Pancreas (tissue), 10 donors: ENCODE data around the gene CELF2. TPM values are rescaled to one million over a fixed set of nuclear protein-coding genes. Genes with fewer than 3 reads are reported as not detected.

ENCODE experiments used
- ATAC-seq, 4 donors: fragments of 200-7000 bp; cut with Tn5 transposase; one replicate each; pipeline versions ENCODE4 v1.8.0 to v1.9.1; 2020; ENCODE audit warnings: mild to moderate bottlenecking in 4 of 4, moderate library complexity in 4 of 4
- DNase-seq, 6 donors: peaks; one replicate each; pipeline ENCODE4 v3.0.0-alpha.2; 2020
- FAIRE-seq: peaks from 2 replicates; lab custom pipeline; 2012; peaks lifted over from hg19 to GRCh38; lab: Jason Lieb, UNC
- H3K27ac ChIP-seq, 4 donors: fragments of 200-600 bp; sonication (generic); 1 replicate in 3 of 4; 2 replicates in 1 of 4; pipeline versions ENCODE4 v1.5.0 to v1.8.0; 2020
- H3K27me3 ChIP-seq, 4 donors: fragments of 200-600 bp; one replicate each; pipeline ENCODE4 v1.8.0; 2021
- H3K36me3 ChIP-seq, 3 donors: fragments of 200-600 bp; sonication (generic) in 1 of 3; one replicate each; pipeline versions ENCODE4 v1.5.0 to v1.8.0; 2020 to 2021
- H3K4me1 ChIP-seq, 3 donors: fragments of 200-600 bp; one replicate each; pipeline ENCODE4 v1.8.0; 2021
- H3K4me3 ChIP-seq, 4 donors: fragments of 200-600 bp; sonication (generic) in 2 of 4; one replicate each; pipeline versions ENCODE4 v1.5.0 to v1.8.0; 2020 to 2021
- H3K9me3 ChIP-seq, 4 donors: fragments of 200-600 bp; one replicate each; pipeline ENCODE4 v1.8.0; 2021
- CTCF ChIP-seq, 4 donors: fragments of 200-600 bp; sonication (generic) in 3 of 4; IDR thresholded peaks; one replicate each; pipeline versions ENCODE4 v1.5.0 to v1.8.0; 2021; ENCODE audit warnings: antibody characterized with exemption in 4 of 4
- WGBS, 2 donors: extraction: QIAGEN DNeasy Blood & Tissue Kit; methylation state at CpG; one replicate each; pipeline ENCODE4 v1.1.7; 2013; 5-methylcytosine and 5-hydroxymethylcytosine counted together
- intact Hi-C, 3 donors: fragments of 100-400 bp; cut with DNase I; formaldehyde crosslinking; loops; one replicate each; pipeline versions ENCODE4 v1.11.1 to v1.14.2; 2022
- polyA plus RNA-seq, 2 donors: library from polyadenylated mRNA; stranded (reverse); fragments of 200-250 nt; gene quantifications; one replicate each; pipeline ENCODE4 v1.2.3, GENCODE V29; 2013
- total RNA-seq, 6 donors: library from RNA; stranded (reverse); fragmentation: NEBNext Ultra II Directional in 4 of 6; extraction: Animal tissue kit (Norgen Biotek cat#: 25700) in 4 of 6; gene quantifications; one replicate each; pipeline versions ENCODE4 v1.2.1 to v1.2.4, GENCODE V29; 2021 to 2023
- donor health status: healthy with polysubstance abuse.
- donor health status: DM: no; HTN: no; CAD: no; lungs with moderate emphysema.
- donor health status: DM: no; HTN: no; CAD: no.
- donor health status: control.
- donor health status: control.
- donor health status: Bipolar disorder and iron deficiency.
- donor health status: DM: yes; HTN: yes; CAD: no.
- donor health status: DM: no; HTN: no; CAD: no.
- donor health status: DM: no; HTN: no; CAD: no.
- donor health status: DM: yes; HTN: yes; CAD: no.

The CELF2 gene
- total and polyA plus RNA-seq, 8 donors, result 1.2 to 11.7 (median 2.2) TPM

- DNase-seq, result no peak
Observed at GRCh38 chr10:11153245-11153644, 135.6 kb downstream of the CELF2 start.

GRCh38 chr10:11153766-11154165, 136.1 kb downstream of the CELF2 start:
- no peak for TF ChIP-seq CTCF (IDR thresholded peaks at IDR 0.05)
- DNase-seq (no peak), FAIRE-seq (no peak), ATAC-seq (no peak)
- H3K4me3 ChIP-seq, result no peak overlapping the region
- no peaks in the 10 kb centered on the region for H3K4me1 ChIP-seq
- no peaks in the 10 kb centered on the region for H3K27me3 ChIP-seq
- intact Hi-C loops, result no loop called here
- H3K9me3 ChIP-seq, result no peaks in the 10 kb centered on the region
- no peak overlapping the region for H3K27ac ChIP-seq
- WGBS, 2 donors, result 77 to 80% methylated on average over 2 of the region's 2 CpGs
- no peaks in the 10 kb centered on the region for H3K36me3 ChIP-seq

More at GRCh38 chr10:11153245-11153644, 135.6 kb downstream of the CELF2 start:
- H3K9me3 ChIP-seq, result no peaks in the 10 kb centered on the region
- ATAC-seq (no peak), FAIRE-seq (no peak)
- no peak overlapping the region for H3K4me3 ChIP-seq
- no peaks in the 10 kb centered on the region for H3K36me3 ChIP-seq
- TF ChIP-seq CTCF (IDR thresholded peaks at IDR 0.05), result no peak
- WGBS, 2 donors, result 64 to 68% methylated on average over 6 of the region's 6 CpGs
- intact Hi-C loops, result no loop called here
- no peak overlapping the region for H3K27ac ChIP-seq
- no peaks in the 10 kb centered on the region for H3K4me1 ChIP-seq
- H3K27me3 ChIP-seq, result no peaks in the 10 kb centered on the region

- WGBS, 2 donors, result 49 to 50% methylated on average over 4 of the region's 4 CpGs
- Histone ChIP-seq H3K4me3 (no peak overlapping the region), H3K4me1 (no peaks in the 10 kb centered on the region), H3K27ac (no peak overlapping the region), H3K36me3 (no peaks in the 10 kb centered on the region), H3K9me3 (no peaks in the 10 kb centered on the region), H3K27me3 (no peaks in the 10 kb centered on the region)
- TF ChIP-seq CTCF (IDR thresholded peaks at IDR 0.05), result no peak
- no peak for FAIRE-seq
- no peak for DNase-seq
- no peak for ATAC-seq
- intact Hi-C loops, result no loop called here
Observed at GRCh38 chr10:11154333-11154732, 136.7 kb downstream of the CELF2 start.

DNA sequence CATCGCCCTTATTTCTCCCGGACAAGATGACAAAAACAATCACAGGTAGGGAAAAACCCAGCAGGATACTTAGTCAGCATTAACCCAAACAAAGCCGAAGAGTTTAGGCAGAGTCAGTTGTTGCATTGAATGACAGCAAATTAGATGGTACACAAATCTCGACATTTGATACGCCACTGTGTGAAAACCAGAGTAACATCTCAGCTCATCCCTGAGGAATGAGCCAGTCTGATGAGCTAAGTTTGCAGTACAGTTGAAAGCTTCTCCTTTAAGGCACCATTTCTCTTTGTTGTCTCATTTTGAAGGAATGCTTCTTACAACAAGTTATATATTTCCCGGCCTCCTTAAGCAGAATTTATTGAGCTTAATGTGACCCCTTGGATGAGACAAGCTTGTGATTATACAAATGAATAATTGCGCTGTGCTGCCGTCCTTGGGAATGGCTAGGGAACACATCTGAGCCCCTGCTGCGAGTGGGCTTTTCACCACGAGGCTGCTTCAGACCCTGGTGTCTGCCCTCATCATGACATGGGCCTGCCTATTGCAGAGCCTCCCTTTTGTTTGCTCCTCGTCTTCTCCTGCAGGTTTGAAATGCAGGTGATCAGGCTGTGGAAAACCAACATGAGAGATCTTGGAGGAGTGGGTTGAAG, 137.3 kb downstream of the CELF2 start:
- DNase-seq, result no peak
- no peaks in the 10 kb centered on the region for H3K9me3 ChIP-seq
- no peak for TF ChIP-seq CTCF (IDR thresholded peaks at IDR 0.05)
- no peak overlapping the region for H3K4me3 ChIP-seq
- FAIRE-seq, result no peak
- no peaks in the 10 kb centered on the region for H3K36me3 ChIP-seq
- 33 to 38% methylated on average over 11 of the region's 11 CpGs for WGBS, 2 donors
- no peaks in the 10 kb centered on the region for H3K27me3 ChIP-seq
- no peak for ATAC-seq
- H3K27ac ChIP-seq, result no peak overlapping the region
- no peaks in the 10 kb centered on the region for H3K4me1 ChIP-seq
- intact Hi-C loops, result no loop called here

DNA sequence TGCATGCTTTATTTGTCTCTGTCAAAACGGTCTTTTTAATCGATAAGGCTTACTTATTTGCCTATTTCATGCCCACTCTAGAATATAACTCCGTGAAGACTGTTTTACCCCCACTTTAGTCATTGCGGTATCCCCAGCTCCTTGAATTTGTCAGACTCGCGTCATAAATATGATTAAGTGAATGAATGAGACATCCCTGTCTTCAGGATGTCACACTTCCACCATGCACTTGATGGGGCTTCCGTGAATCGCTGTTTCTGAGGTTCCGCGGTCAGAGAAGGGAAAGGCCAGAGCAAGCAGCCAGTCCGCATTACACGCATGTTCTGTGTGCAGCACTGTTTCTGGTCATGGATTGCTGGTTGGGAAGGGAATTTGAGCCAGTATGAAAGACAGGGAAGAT, 138.8 kb downstream of the CELF2 start:
- WGBS, 2 donors, result 86 to 90% methylated on average over 12 of the region's 12 CpGs

More for the DNA sequence above, 138.8 kb downstream of the CELF2 start:
- Histone ChIP-seq H3K4me3 (no peak overlapping the region), H3K36me3 (no peaks in the 10 kb centered on the region), H3K9me3 (no peaks in the 10 kb centered on the region), H3K27ac (no peak overlapping the region), H3K4me1 (no peaks in the 10 kb centered on the region), H3K27me3 (no peaks in the 10 kb centered on the region)
- TF ChIP-seq CTCF (IDR thresholded peaks at IDR 0.05), result no peak
- FAIRE-seq, result no peak
- no peak for ATAC-seq
- intact Hi-C loops, result no loop called here
- no peak for DNase-seq
